T-cell (primary cell): Measurements from ENCODE around the gene GTPBP1. TPM values are rescaled to one million over a fixed set of nuclear protein-coding genes. Genes with fewer than 3 reads are reported as not detected.

Experiments
- ATAC-seq, 4 experiments: fragments of 200-7000 bp in 3 of 4; fragments of 150-1000 bp in 1 of 4; cut with Tn5 transposase; replicated peaks in 1 of 4; 1 replicate in 3 of 4; 2 replicates in 1 of 4; pipeline ENCODE4 v1.10.0; 2021; ENCODE audit warnings: moderate library complexity in 3 of 4, mild to moderate bottlenecking in 2 of 4, moderate number of reproducible peaks in 1 of 4
- CTCF ChIA-PET, 2 donors: fragments of 300-600 bp; sonication (Branson Sonifier 250); formaldehyde crosslinking; loops; one replicate each; lab custom pipeline; 2022; ENCODE audit warnings: antibody characterized with exemption in 2 of 2; lab: Charles Lee
- POLR2A ChIA-PET, 2 donors: fragments of 300-600 bp; sonication (Branson Sonifier 250); formaldehyde crosslinking; loops; one replicate each; lab custom pipeline; 2022; ENCODE audit warnings: antibody characterized with exemption in 2 of 2; lab: Charles Lee
- DNase-seq, 35 experiments: peaks; one replicate each; pipeline versions ENCODE4 v3.0.0 to v3.0.0-alpha.2; 2013 to 2023
- H3K27ac ChIP-seq: one replicate; pipeline ENCODE4 v1.5.1; 2013; ENCODE audit warnings: low read length
- H3K27me3 ChIP-seq, 2 experiments: replicated peaks in 1 of 2; 1 replicate in 1 of 2; 2 replicates in 1 of 2; pipeline versions ENCODE4 v1.6.1 to v1.7.0; 2013; ENCODE audit warnings: low read length in 1 of 2, mixed read lengths in 1 of 2; ENCODE audit not compliant: control insufficient read depth in 2 of 2, insufficient read depth in 2 of 2; ENCODE audit errors: extremely low read depth in 1 of 2
- H3K36me3 ChIP-seq, 2 donors: 1 replicate in 1 of 2; 2 replicates in 1 of 2; pipeline versions ENCODE4 v1.6.1 to v1.7.0; 2013; ENCODE audit warnings: low read length in 1 of 2; ENCODE audit not compliant: control insufficient read depth in 2 of 2, insufficient read depth in 1 of 2; ENCODE audit errors: extremely low read depth in 1 of 2
- H3K4me1 ChIP-seq, 2 experiments: 1 replicate in 1 of 2; 2 replicates in 1 of 2; pipeline versions ENCODE4 v1.6.1 to v1.7.0; 2013; ENCODE audit warnings: low read length in 2 of 2, mixed read lengths in 1 of 2; ENCODE audit not compliant: insufficient read depth in 2 of 2, control insufficient read depth in 1 of 2; ENCODE audit errors: extremely low read depth in 1 of 2
- H3K4me3 ChIP-seq, 2 donors: 1 replicate in 1 of 2; 2 replicates in 1 of 2; pipeline versions ENCODE4 v1.5.1 to v1.7.0; 2013; ENCODE audit warnings: mild to moderate bottlenecking in 2 of 2, low read length in 1 of 2, moderate library complexity in 1 of 2; ENCODE audit not compliant: control insufficient read depth in 1 of 2; ENCODE audit errors: extremely low read depth in 1 of 2
- H3K9me3 ChIP-seq: 2 replicates; pipeline ENCODE4 v1.7.0; 2013
- H3K27ac Mint-ChIP-seq, 2 donors: one replicate each; pipeline ENCODE4 v1.8.0; 2020 to 2021; ENCODE audit warnings: mild to moderate bottlenecking in 2 of 2, mixed read lengths in 2 of 2
- H3K27me3 Mint-ChIP-seq, 2 donors: one replicate each; pipeline ENCODE4 v1.8.0; 2021 to 2022; ENCODE audit warnings: mixed read lengths in 2 of 2
- H3K36me3 Mint-ChIP-seq: one replicate; pipeline ENCODE4 v1.8.0; 2021; ENCODE audit warnings: mixed read lengths
- H3K4me1 Mint-ChIP-seq, 3 donors: one replicate each; pipeline ENCODE4 v1.8.0; 2020 to 2022; ENCODE audit warnings: mixed read lengths in 3 of 3, mild to moderate bottlenecking in 1 of 3
- H3K4me3 Mint-ChIP-seq, 3 donors: one replicate each; pipeline ENCODE4 v1.8.0; 2020 to 2022; ENCODE audit warnings: mild to moderate bottlenecking in 3 of 3, mixed read lengths in 3 of 3, moderate library complexity in 3 of 3
- H3K9me3 Mint-ChIP-seq, 3 donors: one replicate each; pipeline ENCODE4 v1.8.0; 2020 to 2022; ENCODE audit warnings: mixed read lengths in 3 of 3
- WGBS: methylation state at CpG from one replicate; pipeline ENCODE4 v1.1.5; 2013; ENCODE audit warnings: missing lambda C conversion rate; ENCODE audit not compliant: insufficient coverage; 5-methylcytosine and 5-hydroxymethylcytosine counted together
- total RNA-seq, 35 experiments: library from RNA in 6 of 35; stranded (reverse) in 6 of 35; fragments of 120-200 nt in 1 of 35; gene quantifications; one replicate each; pipeline versions ENCODE4 v1.2.1 to v1.2.4 and lab custom pipeline; 2013 to 2026

The GTPBP1 gene
- total RNA-seq, 5 donors from 2014 or later (not counting 1 experiment from before 2014, with no cell fraction given): 79.1 to 229 (median 83.3) TPM

- Histone ChIP-seq H3K27ac (peak overlapping the region; percentile 39), H3K27me3 (no peaks in the 10 kb centered on the region), H3K4me3 (no peak overlapping the region), H3K9me3 (no peaks in the 10 kb centered on the region), H3K36me3 (peaks cover 0 to under 1% of the 10 kb centered on the region in 2 donors), H3K4me1 (peaks cover 20 to 50% of the 10 kb centered on the region in 2 experiments)
- ChIA-PET CTCF (interaction anchor here in 1 of 2 donors (1.5 kb wide), 1 partner anchor 9 kb away, joined by 8 read pairs; no protein-coding TSS in a partner anchor), POLR2A (interaction anchor here in 1 of 2 donors (0.6 kb wide), 1 partner anchor 1415 kb away, joined by 5 read pairs; no protein-coding TSS in a partner anchor)
- Mint-ChIP-seq H3K27ac (peak overlapping the region; percentile 95 to 96), H3K4me1 (peaks cover 33 to 39% (median 34%) of the 10 kb centered on the region in 3 donors), H3K36me3 (peaks cover 10% of the 10 kb centered on the region), H3K9me3 (no peaks in the 10 kb centered on the region), H3K27me3 (no peaks in the 10 kb centered on the region), H3K4me3 (peak overlapping the region in 1 of 3 donors; percentile 91)
- WGBS: 85% methylated on average over 5 of the region's 7 CpGs
- DNase-seq (no peak), ATAC-seq (no peak)
Measured at GRCh38 chr22:38759005-38759404, 53.3 kb downstream of the GTPBP1 start.

DNA sequence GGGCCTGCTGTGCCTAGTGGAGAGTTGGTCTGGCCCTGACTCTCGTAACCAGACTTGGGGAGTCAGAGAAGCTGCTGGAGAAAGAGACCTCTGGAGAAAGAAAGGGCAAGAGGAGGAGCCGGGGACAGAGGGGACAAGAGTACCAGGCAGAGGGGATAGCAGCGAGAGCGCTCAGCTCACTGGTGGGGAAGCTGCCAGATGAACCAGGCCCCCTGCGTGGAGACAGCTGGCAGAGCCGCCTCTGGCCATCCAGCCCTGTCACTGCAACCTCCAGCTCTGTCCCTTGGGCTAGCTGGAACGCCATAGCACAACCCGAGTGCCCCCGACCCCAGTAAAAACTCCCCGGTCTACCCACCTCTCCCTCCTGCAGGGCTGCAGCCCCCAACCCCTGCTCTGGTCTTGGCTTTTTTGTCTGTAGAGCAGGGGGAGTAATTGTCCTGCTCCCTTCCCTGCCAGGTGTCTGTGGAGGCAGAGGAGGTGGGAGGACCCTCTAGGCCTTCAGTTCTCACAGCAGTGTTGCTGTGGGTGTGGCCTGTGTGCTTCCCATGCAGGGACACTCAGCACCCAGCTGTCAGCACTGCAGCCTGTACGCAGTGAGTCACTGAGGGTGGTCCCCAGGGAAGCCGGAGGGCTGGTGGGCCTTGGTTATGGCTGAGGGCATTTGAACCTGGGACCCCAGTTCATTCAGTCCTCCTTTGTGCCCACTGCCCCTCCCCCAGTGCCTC lies 54.9 kb downstream of the GTPBP1 start:
- no peaks in the 10 kb centered on the region for H3K27me3 Mint-ChIP-seq
- Histone ChIP-seq H3K9me3 (no peaks in the 10 kb centered on the region), H3K4me3 (no peak overlapping the region), H3K27me3 (peaks cover 0 to under 1% of the 10 kb centered on the region in 2 experiments), H3K36me3 (no peaks in the 10 kb centered on the region), H3K27ac (no peak overlapping the region), H3K4me1 (peaks cover 18 to 47% of the 10 kb centered on the region in 2 experiments)
- ATAC-seq (no peak), DNase-seq (no peak)
- ChIA-PET CTCF (no interaction called here), POLR2A (no interaction called here)
- H3K27ac Mint-ChIP-seq: peak overlapping the region; percentile 36 to 69
- WGBS: 95% methylated on average over 8 of the region's 12 CpGs
- peaks cover 33 to 38% (median 33%) of the 10 kb centered on the region in 3 donors for H3K4me1 Mint-ChIP-seq
- no peaks in the 10 kb centered on the region for H3K9me3 Mint-ChIP-seq
- no peaks in the 10 kb centered on the region for H3K36me3 Mint-ChIP-seq
- H3K4me3 Mint-ChIP-seq: no peak overlapping the region

DNA sequence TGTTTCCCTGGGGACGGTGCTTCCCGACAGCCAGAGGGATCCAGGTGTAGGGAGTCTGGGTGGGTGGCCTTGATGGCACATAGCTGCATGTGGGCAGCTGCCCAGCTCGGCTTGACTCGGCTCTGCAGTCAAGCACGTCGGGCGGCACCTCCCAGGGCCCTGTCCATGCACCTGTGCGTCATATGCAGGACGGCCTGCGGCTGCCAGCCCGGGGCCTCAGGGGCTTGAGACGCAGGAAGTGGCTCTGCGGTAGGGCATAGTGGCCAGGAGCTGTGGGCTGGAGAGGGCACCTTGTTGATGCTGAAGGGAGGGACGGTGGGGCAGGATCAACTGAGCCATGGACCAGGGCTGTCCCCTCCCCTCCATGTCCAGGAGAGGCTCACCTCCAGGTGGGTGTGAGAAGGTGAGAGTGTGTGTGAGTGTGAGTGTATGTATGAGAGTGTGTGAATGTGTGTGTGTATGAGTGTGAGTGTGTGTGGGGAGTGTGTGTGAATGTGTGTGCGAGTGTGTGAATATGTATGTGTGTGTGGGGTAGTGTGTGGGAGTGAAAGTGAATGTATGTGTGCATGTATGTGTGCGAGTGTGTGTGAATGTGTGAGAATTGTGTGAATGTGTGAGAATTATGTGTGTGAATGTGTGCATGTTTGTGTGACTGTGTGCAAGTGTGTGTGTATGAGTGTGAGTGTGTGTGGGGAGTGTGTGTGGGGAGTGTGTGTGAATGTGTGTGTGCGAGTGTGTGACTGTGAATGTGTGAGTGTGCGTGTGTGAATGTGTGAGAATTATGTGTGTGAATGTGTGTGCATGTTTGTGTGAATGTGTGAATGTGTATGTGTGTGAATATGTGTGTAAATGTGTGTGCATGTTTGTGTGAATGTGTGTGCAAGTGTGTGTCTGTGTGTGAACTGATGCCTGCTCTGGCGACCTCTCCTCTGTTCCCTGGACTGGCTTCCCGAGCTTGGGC lies 55.7 kb downstream of the GTPBP1 start:
- no peaks in the 10 kb centered on the region for H3K36me3 Mint-ChIP-seq
- Histone ChIP-seq H3K4me3 (no peak overlapping the region), H3K9me3 (no peaks in the 10 kb centered on the region), H3K4me1 (peaks cover 18 to 52% of the 10 kb centered on the region in 2 experiments), H3K27ac (no peak overlapping the region), H3K36me3 (no peaks in the 10 kb centered on the region), H3K27me3 (peaks cover 0 to 3% of the 10 kb centered on the region in 2 experiments)
- 79% methylated on average over 15 of the region's 20 CpGs for WGBS
- ATAC-seq (no peak), DNase-seq (no peak)
- ChIA-PET CTCF (no interaction called here), POLR2A (no interaction called here)
- no peaks in the 10 kb centered on the region for H3K9me3 Mint-ChIP-seq
- no peaks in the 10 kb centered on the region for H3K27me3 Mint-ChIP-seq
- peaks cover 31 to 44% (median 38%) of the 10 kb centered on the region in 3 donors for H3K4me1 Mint-ChIP-seq
- H3K27ac Mint-ChIP-seq: no peak overlapping the region
- no peak overlapping the region for H3K4me3 Mint-ChIP-seq

GRCh38 chr22:38762551-38762983 lies 56.8 kb downstream of the GTPBP1 start:
- Mint-ChIP-seq H3K27ac (no peak overlapping the region), H3K4me3 (no peak overlapping the region), H3K9me3 (no peaks in the 10 kb centered on the region), H3K27me3 (no peaks in the 10 kb centered on the region), H3K4me1 (peaks cover 20 to 33% (median 27%) of the 10 kb centered on the region in 3 donors), H3K36me3 (no peaks in the 10 kb centered on the region)
- DNase-seq: no peak
- CTCF ChIA-PET: interaction anchor here in 1 of 2 donors (0.7 kb wide), 1 partner anchor 29 kb away, joined by 3 read pairs; no protein-coding TSS in a partner anchor
- WGBS: 96% methylated on average over 7 of the region's 11 CpGs
- ATAC-seq: no peak
- POLR2A ChIA-PET: no interaction called here
- Histone ChIP-seq H3K9me3 (no peaks in the 10 kb centered on the region), H3K4me1 (peaks cover 13 to 41% of the 10 kb centered on the region in 2 experiments), H3K27me3 (peaks cover 0 to 7% of the 10 kb centered on the region in 2 experiments), H3K27ac (no peak overlapping the region), H3K4me3 (no peak overlapping the region), H3K36me3 (no peaks in the 10 kb centered on the region)

- Mint-ChIP-seq H3K4me3 (no peak overlapping the region), H3K27ac (no peak overlapping the region), H3K9me3 (no peaks in the 10 kb centered on the region), H3K27me3 (no peaks in the 10 kb centered on the region), H3K36me3 (no peaks in the 10 kb centered on the region), H3K4me1 (peaks cover 0 to 13% (median 8%) of the 10 kb centered on the region in 3 donors)
- Histone ChIP-seq H3K9me3 (no peaks in the 10 kb centered on the region), H3K27ac (no peak overlapping the region), H3K4me3 (no peak overlapping the region), H3K27me3 (peaks cover 0 to 11% of the 10 kb centered on the region in 2 experiments), H3K4me1 (peaks cover 0 to 16% of the 10 kb centered on the region in 2 experiments), H3K36me3 (no peaks in the 10 kb centered on the region)
- WGBS: 66% methylated on average over 11 of the region's 14 CpGs
- peak; percentile 47 to 83 (median 62) for ATAC-seq
- POLR2A ChIA-PET: no interaction called here
- DNase-seq: peak in 20 of 35 experiments; percentile 20 to 69 (median 30)
- CTCF ChIA-PET: interaction anchor here (0.8 to 1.5 kb wide), 6 partner anchors 26 to 106 kb away, joined by 3 to 12 read pairs (median 3); partner anchors contain the start of gene CBX6 (in 1 of the 2)
Measured at GRCh38 chr22:38766076-38766777, 60.5 kb downstream of the GTPBP1 start.
